ENCODE measurements around the gene DNAJB13. TPM values are rescaled to one million over a fixed set of nuclear protein-coding genes. Genes with fewer than 3 reads are reported as not detected.

DNAJB13 gene
- total RNA-seq, 2 experiments from 2014 or later: 0.29 TPM; not detected in 1

GRCh38 chr11:73972620-73973449 is 22.0 kb downstream of the DNAJB13 start:
- Histone ChIP-seq H3K4me1 (ENCODE audit: insufficient read depth, low read length, poor library complexity, severe bottlenecking) (peaks cover 49% of the 10 kb centered on the region), H3K9me2 (ENCODE audit: insufficient read depth, low read length) (no peaks in the 10 kb centered on the region), H3K79me2 (ENCODE audit: insufficient read depth, low read depth, low read length) (peaks cover 15% of the 10 kb centered on the region; the same call in 1 of the 2 replicates), H4K20me1 (ENCODE audit: insufficient read depth, low read length) (0 out of 2 replicates have a peak, but pooled peaks cover 14% of the 10 kb centered on the region), H3K36me3 (ENCODE audit: insufficient read depth, low read length) (peaks cover 52% of the 10 kb centered on the region), H3K27ac (ENCODE audit: low read depth, low read length, poor library complexity, severe bottlenecking) (peak overlapping the region; percentile 26), H3K4me3 (ENCODE audit: low read depth, low read length, poor library complexity, severe bottlenecking) (no peak overlapping the region), H3K9me3 (ENCODE audit: low read length) (no peaks in the 10 kb centered on the region), H2AFZ (ENCODE audit: low read length) (no peak overlapping the region), H3K4me2 (ENCODE audit: low read length) (no peak overlapping the region)
- TSS peak; percentile 23 for BruUV-seq (replicated peaks)
- POLR2A ChIA-PET: interaction anchor here (0.6 to 1.4 kb wide), 5 partner anchors 9 to 26 kb away, joined by 3 to 4 read pairs (median 4); no protein-coding TSS in a partner anchor
- DNase-seq (ENCODE audit: low spot score): peak; percentile 30
- intact Hi-C loops (cut with micrococcal nuclease; ENCODE audit: unreplicated experiment): no loop called here
- TF ChIP-seq CTCF (conservative IDR thresholded peaks at IDR 0.05; ENCODE audit: low read length) (no peak), EZH2phosphoT487 (IDR thresholded peaks at IDR 0.05; ENCODE audit: borderline replicate concordance, low read depth, low read length) (no peak)
- CTCF ChIA-PET (ENCODE audit: unreplicated experiment): interaction anchor here (1.0 kb wide), 1 partner anchor 14 kb away, joined by 3 read pairs; no protein-coding TSS in a partner anchor

GRCh38 chr11:73974604-73975478 is 24.0 kb downstream of the DNAJB13 start:
- no peak overlapping the region for H2AFZ ChIP-seq (ENCODE audit: low read length)
- H3K4me3 ChIP-seq (ENCODE audit: low read depth, low read length, poor library complexity, severe bottlenecking): no peak overlapping the region
- H3K4me1 ChIP-seq (ENCODE audit: insufficient read depth, low read length, poor library complexity, severe bottlenecking): peaks cover 64% of the 10 kb centered on the region
- no peaks in the 10 kb centered on the region for H3K9me2 ChIP-seq (ENCODE audit: insufficient read depth, low read length)
- no peak for TF ChIP-seq CTCF (conservative IDR thresholded peaks at IDR 0.05; ENCODE audit: low read length)
- no peak for TF ChIP-seq EZH2phosphoT487 (IDR thresholded peaks at IDR 0.05; ENCODE audit: borderline replicate concordance, low read depth, low read length)
- CTCF ChIA-PET (ENCODE audit: unreplicated experiment): no interaction called here
- POLR2A ChIA-PET: no interaction called here
- intact Hi-C loops (cut with micrococcal nuclease; ENCODE audit: unreplicated experiment): no loop called here
- peaks cover 72% of the 10 kb centered on the region for H3K36me3 ChIP-seq (ENCODE audit: insufficient read depth, low read length)
- peaks cover 35% of the 10 kb centered on the region for H3K79me2 ChIP-seq (ENCODE audit: insufficient read depth, low read depth, low read length)
- DNase-seq (ENCODE audit: low spot score): no peak
- H3K4me2 ChIP-seq (ENCODE audit: low read length): no peak overlapping the region
- H3K9me3 ChIP-seq (ENCODE audit: low read length): no peaks in the 10 kb centered on the region
- TSS peak; percentile 18 for BruUV-seq (replicated peaks)
- peak overlapping the region; percentile 8 for H3K27ac ChIP-seq (ENCODE audit: low read depth, low read length, poor library complexity, severe bottlenecking)
- H4K20me1 ChIP-seq (ENCODE audit: insufficient read depth, low read length): peaks cover 27% of the 10 kb centered on the region; the same call in 1 of the 2 replicates
